ENCODE measurements around the gene RGL1.

DNA sequence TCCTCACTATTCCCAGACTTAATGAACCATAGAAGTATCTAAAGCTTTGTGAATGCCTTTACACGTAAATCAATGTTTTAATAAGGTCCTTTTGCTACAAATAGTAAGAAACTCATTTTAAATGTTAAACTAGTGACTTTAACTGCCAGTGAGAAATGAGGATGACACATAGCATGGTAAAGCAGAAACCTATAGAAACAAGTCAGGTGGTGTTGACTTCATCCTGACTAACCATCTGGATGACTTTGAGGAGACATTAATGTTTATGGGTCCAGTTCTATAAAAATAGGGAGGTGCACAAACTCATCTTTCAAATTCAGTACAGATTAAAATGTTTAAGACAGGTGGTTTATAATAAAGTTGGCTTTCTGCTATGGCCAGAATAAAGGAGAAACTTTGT lies 147.2 kb downstream of the RGL1 start:
- TF ChIP-seq, protein P1, sequence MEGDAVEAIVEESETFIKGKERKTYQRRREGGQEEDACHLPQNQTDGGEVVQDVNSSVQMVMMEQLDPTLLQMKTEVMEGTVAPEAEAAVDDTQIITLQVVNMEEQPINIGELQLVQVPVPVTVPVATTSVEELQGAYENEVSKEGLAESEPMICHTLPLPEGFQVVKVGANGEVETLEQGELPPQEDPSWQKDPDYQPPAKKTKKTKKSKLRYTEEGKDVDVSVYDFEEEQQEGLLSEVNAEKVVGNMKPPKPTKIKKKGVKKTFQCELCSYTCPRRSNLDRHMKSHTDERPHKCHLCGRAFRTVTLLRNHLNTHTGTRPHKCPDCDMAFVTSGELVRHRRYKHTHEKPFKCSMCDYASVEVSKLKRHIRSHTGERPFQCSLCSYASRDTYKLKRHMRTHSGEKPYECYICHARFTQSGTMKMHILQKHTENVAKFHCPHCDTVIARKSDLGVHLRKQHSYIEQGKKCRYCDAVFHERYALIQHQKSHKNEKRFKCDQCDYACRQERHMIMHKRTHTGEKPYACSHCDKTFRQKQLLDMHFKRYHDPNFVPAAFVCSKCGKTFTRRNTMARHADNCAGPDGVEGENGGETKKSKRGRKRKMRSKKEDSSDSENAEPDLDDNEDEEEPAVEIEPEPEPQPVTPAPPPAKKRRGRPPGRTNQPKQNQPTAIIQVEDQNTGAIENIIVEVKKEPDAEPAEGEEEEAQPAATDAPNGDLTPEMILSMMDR (conservative IDR thresholded peaks at IDR 0.05) = no peak
- TF ChIP-seq ZFX (IDR thresholded peaks at IDR 0.05) = no peak
